Activated B cell treated with CpG ODN at 0.5 μM for 24 hours (primary cell): Measurements from ENCODE around the gene METAP1D. TPM values are rescaled to one million over a fixed set of nuclear protein-coding genes. Genes with fewer than 3 reads are reported as not detected.

Experiments
- ATAC-seq: fragments of 200-7000 bp; cut with Tn5 transposase; one replicate; pipeline ENCODE4 v1.10.0; 2021; ENCODE audit warnings: low read depth, mild to moderate bottlenecking, moderate library complexity
- CTCF ChIA-PET: fragments of 350-600 bp; sonication (Branson Sonifier 250); formaldehyde crosslinking; loops from one replicate; lab custom pipeline; 2021; ENCODE audit warnings: antibody characterized with exemption; lab: Charles Lee
- POLR2A ChIA-PET: fragments of 350-600 bp; sonication (Branson Sonifier 250); formaldehyde crosslinking; loops from one replicate; lab custom pipeline; 2021; ENCODE audit warnings: antibody characterized with exemption; lab: Charles Lee
- DNase-seq: peaks from one replicate; pipeline ENCODE4 v3.0.0; 2022
- H3K27ac Mint-ChIP-seq: one replicate; pipeline ENCODE4 v1.8.0; 2020; ENCODE audit warnings: mixed read lengths
- H3K27me3 Mint-ChIP-seq: one replicate; pipeline ENCODE4 v1.8.0; 2021; ENCODE audit warnings: mixed read lengths
- H3K36me3 Mint-ChIP-seq: one replicate; pipeline ENCODE4 v1.8.0; 2021; ENCODE audit warnings: low read depth, mixed read lengths
- H3K4me1 Mint-ChIP-seq: one replicate; pipeline ENCODE4 v1.8.0; 2021; ENCODE audit warnings: mixed read lengths
- H3K4me3 Mint-ChIP-seq: one replicate; pipeline ENCODE4 v1.8.0; 2020; ENCODE audit warnings: mild to moderate bottlenecking, mixed read lengths
- H3K9me3 Mint-ChIP-seq: one replicate; pipeline ENCODE4 v1.8.0; 2020; ENCODE audit warnings: mixed read lengths
- intact Hi-C: fragments of 100-400 bp; cut with micrococcal nuclease; formaldehyde crosslinking; loops from one replicate; pipeline ENCODE4 v1.15.1; 2024
- total RNA-seq: library from RNA; stranded (reverse); gene quantifications from 2 replicates; pipeline ENCODE4 v1.2.3, GENCODE V29; 2022
- TF ChIP-seq, protein P1 (sequence below): fragments of 200-600 bp; IDR thresholded peaks from one replicate; pipeline ENCODE4 v1.8.0; 2022; ENCODE audit warnings: antibody characterized with exemption, mild to moderate bottlenecking

Gene METAP1D
- total RNA-seq, 1 donor from 2014 or later, result 13.7 TPM

DNA sequence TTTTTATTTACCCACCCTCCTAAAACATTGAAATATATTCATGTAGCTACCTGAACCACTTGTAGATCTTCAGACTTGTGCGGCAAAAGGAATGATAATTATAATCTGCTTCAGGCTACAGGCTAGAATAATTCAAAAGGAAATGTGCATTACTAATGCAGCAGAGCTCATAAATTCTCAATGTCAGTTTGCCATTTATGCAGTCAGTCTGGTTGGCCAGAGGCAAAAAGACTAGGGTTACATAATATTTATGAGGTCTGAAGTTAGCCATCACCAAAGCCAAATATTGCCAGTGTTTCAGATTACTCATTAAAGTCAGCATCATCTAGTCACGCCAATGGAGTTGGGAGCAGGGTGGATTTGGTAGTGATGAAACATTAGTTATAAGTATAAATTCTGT lies 38.9 kb downstream of the METAP1D start:
- intact Hi-C loops, result no loop called here
- CTCF ChIA-PET, result no interaction called here

DNA sequence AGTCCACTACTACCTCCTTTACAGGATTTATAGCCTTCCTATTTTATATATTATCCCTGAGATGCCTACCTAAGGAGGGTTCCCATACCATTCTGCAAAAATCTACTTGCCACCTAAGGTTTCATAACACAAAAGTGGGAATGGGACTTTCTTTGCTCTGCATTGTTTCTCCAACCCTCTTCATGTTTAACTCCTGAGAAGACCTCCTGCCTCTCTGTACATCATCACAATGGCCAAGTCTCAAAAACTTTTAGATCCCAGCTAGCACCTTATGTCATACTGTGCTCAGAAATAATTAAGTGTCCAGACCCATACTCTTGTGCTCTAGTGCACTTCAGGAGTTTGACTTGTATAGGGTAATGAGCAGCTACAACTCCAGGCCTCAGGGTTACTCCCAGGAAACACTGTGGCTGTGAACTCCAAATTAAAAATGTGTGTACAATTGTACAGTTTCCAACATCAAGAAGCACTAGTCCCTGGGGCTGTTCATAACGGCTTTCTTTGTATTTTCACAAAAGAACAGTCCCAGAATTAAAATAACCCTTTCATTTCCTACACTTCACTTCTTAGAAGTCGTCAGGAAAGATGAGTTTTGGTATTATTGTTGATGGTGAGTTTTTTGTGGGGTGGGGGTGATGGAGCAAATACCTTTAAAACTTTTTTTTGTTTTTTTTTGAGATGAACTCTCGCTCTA lies 39.4 kb downstream of the METAP1D start:
- POLR2A ChIA-PET, result interaction anchor here (0.5 kb wide), 1 partner anchor 881 kb away, joined by 3 read pairs; no protein-coding TSS in a partner anchor
- intact Hi-C loops, result no loop called here
- TF ChIP-seq, protein P1, sequence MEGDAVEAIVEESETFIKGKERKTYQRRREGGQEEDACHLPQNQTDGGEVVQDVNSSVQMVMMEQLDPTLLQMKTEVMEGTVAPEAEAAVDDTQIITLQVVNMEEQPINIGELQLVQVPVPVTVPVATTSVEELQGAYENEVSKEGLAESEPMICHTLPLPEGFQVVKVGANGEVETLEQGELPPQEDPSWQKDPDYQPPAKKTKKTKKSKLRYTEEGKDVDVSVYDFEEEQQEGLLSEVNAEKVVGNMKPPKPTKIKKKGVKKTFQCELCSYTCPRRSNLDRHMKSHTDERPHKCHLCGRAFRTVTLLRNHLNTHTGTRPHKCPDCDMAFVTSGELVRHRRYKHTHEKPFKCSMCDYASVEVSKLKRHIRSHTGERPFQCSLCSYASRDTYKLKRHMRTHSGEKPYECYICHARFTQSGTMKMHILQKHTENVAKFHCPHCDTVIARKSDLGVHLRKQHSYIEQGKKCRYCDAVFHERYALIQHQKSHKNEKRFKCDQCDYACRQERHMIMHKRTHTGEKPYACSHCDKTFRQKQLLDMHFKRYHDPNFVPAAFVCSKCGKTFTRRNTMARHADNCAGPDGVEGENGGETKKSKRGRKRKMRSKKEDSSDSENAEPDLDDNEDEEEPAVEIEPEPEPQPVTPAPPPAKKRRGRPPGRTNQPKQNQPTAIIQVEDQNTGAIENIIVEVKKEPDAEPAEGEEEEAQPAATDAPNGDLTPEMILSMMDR, result no peak
- no peaks in the 10 kb centered on the region for H3K36me3 Mint-ChIP-seq
- no peak overlapping the region for H3K27ac Mint-ChIP-seq
- H3K4me3 Mint-ChIP-seq, result no peak overlapping the region
- H3K4me1 Mint-ChIP-seq, result no peaks in the 10 kb centered on the region
- no peaks in the 10 kb centered on the region for H3K9me3 Mint-ChIP-seq
- DNase-seq (no peak), ATAC-seq (no peak)
- CTCF ChIA-PET, result no interaction called here
- H3K27me3 Mint-ChIP-seq, result no peaks in the 10 kb centered on the region

More for the DNA sequence above, 38.9 kb downstream of the METAP1D start:
- TF ChIP-seq, protein P1, result no peak
- Mint-ChIP-seq H3K4me3 (no peak overlapping the region), H3K36me3 (no peaks in the 10 kb centered on the region), H3K27ac (no peak overlapping the region), H3K4me1 (no peaks in the 10 kb centered on the region), H3K9me3 (no peaks in the 10 kb centered on the region), H3K27me3 (no peaks in the 10 kb centered on the region)
- no peak for DNase-seq
- POLR2A ChIA-PET, result no interaction called here
- no peak for ATAC-seq

DNA sequence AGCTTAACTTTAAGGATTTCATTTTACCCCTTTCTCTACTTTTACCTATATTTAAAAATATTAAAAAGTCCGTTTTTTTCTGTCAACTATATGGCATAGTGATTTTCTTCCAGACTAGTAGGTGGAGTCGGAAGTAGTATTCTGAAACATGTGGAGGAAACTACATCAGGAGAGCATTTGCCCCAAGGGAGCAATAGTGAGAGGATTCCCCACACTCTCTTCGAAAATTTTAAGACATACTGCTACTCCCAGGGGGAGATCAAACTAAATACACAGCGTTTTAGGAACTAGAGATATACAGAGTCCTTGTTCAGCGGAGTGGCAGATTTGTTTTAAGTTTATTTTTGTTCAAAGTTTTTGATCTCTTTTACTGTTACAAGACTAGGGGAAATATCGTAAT lies 40.6 kb downstream of the METAP1D start:
- DNase-seq, result no peak
- ChIA-PET CTCF (no interaction called here), POLR2A (no interaction called here)
- no peaks in the 10 kb centered on the region for H3K4me1 Mint-ChIP-seq
- H3K9me3 Mint-ChIP-seq, result no peaks in the 10 kb centered on the region
- no peaks in the 10 kb centered on the region for H3K27me3 Mint-ChIP-seq
- ATAC-seq, result no peak
- TF ChIP-seq, protein P1, result no peak
- H3K4me3 Mint-ChIP-seq, result no peak overlapping the region
- intact Hi-C loops, result no loop called here
- no peak overlapping the region for H3K27ac Mint-ChIP-seq
- no peaks in the 10 kb centered on the region for H3K36me3 Mint-ChIP-seq

DNA sequence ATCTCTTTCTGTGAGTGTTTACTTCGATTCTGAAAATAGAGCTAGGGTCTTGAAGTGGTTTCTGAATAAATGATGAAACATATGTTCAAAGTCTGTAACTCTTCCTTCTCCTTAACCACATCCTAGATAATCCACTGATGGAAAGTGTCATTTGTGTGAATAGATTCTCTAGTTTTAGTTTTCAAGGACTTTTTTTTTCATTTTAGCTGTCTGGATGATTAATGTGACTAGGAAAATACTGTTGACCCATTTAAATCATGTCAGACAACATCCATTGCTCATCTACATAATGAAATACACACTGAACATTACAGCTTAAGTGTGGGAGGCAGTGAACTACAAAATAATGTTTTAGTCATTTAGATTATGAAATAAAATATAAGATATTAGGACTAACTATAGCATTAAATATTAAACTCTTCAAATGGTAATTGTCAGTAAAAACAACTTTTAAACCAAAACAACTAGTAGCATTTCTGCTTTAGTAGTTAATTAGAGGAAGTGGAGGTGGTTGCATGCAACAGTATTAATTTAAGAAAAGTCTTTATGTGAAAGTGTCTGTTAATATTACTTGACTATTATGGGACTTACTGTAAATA lies 46.4 kb downstream of the METAP1D start:
- DNase-seq (no peak), ATAC-seq (no peak)
- H3K27me3 Mint-ChIP-seq, result no peaks in the 10 kb centered on the region
- H3K27ac Mint-ChIP-seq, result no peak overlapping the region
- intact Hi-C loops, result no loop called here
- TF ChIP-seq, protein P1, result no peak
- no peak overlapping the region for H3K4me3 Mint-ChIP-seq
- POLR2A ChIA-PET, result no interaction called here
- no peaks in the 10 kb centered on the region for H3K4me1 Mint-ChIP-seq
- H3K9me3 Mint-ChIP-seq, result no peaks in the 10 kb centered on the region
- no peaks in the 10 kb centered on the region for H3K36me3 Mint-ChIP-seq
- CTCF ChIA-PET, result no interaction called here

DNA sequence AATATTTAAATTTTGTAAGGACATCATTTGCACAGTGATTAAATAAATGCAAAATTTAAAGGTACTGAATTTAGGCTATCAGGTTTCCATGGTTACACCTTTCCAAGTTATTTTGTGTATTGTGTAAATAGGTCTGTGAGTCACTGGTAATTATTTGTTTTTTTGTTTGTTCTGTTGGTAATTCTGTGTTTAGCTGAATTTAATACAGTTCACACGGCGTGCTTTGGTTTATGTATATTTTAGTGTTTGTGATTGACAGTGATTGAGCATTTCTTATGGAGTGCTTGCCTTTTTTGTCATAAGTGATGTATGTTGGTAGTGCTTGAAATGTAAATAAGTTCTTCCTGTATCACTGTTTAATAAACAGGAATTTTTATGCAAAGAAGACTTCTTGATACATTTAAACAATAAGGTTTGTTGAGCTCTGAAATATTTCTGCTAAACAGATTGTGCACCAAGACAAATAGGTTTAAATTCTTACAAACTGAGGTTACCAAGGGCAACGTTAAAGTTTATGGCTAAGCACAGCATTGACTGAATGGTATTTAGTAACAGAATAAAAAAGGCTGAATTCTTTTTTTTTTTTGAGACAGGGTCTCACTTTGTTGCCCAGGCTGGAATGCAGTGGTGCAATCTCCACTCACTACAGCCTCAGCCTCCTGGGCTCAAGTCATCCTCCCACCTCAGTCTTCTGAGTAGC lies 47.3 kb downstream of the METAP1D start:
- Mint-ChIP-seq H3K27ac (no peak overlapping the region), H3K27me3 (no peaks in the 10 kb centered on the region), H3K36me3 (no peaks in the 10 kb centered on the region), H3K9me3 (no peaks in the 10 kb centered on the region), H3K4me1 (no peaks in the 10 kb centered on the region), H3K4me3 (no peak overlapping the region)
- ATAC-seq (no peak), DNase-seq (no peak)
- TF ChIP-seq, protein P1, result no peak
- intact Hi-C loops, result no loop called here
- ChIA-PET POLR2A (no interaction called here), CTCF (no interaction called here)
